ENCODE data around the gene CHD9.

DNA sequence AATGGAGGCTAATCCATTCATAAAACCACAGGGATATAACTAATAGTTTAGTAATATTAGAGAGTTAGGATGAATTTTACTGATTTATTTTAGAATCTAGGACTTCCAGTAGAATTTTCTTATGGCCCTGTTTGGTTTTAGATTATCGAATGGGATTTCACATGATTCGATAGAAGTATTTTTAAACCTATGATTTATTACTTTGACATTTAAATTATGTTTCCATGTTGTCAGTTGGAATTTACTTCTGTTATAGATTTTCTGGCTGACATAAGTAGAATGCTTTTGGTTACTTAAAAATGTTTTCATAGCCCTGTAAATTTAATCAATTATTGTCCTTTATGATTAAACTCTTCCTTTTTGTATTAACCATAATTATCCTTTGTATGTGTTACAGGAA lies 158.8 kb downstream of the CHD9 start:
- TF ChIP-seq TAF1 (conservative IDR thresholded peaks at IDR 0.05) (no peak), SP1 (IDR thresholded peaks at IDR 0.05) (no peak), NR2F2 (IDR thresholded peaks at IDR 0.05) (no peak), YY1 (IDR thresholded peaks at IDR 0.05) (no peak), HNF4G (IDR thresholded peaks at IDR 0.05) (no peak), EGR1 (IDR thresholded peaks at IDR 0.05; ENCODE audit: low read depth in 2 of 2) (no peak), GABPA (IDR thresholded peaks at IDR 0.05 in 1 of 2, conservative IDR thresholded peaks at IDR 0.05 in 1 of 2) (no peak)
- TF ChIP-seq, protein P1, sequence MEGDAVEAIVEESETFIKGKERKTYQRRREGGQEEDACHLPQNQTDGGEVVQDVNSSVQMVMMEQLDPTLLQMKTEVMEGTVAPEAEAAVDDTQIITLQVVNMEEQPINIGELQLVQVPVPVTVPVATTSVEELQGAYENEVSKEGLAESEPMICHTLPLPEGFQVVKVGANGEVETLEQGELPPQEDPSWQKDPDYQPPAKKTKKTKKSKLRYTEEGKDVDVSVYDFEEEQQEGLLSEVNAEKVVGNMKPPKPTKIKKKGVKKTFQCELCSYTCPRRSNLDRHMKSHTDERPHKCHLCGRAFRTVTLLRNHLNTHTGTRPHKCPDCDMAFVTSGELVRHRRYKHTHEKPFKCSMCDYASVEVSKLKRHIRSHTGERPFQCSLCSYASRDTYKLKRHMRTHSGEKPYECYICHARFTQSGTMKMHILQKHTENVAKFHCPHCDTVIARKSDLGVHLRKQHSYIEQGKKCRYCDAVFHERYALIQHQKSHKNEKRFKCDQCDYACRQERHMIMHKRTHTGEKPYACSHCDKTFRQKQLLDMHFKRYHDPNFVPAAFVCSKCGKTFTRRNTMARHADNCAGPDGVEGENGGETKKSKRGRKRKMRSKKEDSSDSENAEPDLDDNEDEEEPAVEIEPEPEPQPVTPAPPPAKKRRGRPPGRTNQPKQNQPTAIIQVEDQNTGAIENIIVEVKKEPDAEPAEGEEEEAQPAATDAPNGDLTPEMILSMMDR (IDR thresholded peaks at IDR 0.05; ENCODE audit: low read depth, low read length, missing input control) = no peak
- TF ChIP-seq, protein P2, sequence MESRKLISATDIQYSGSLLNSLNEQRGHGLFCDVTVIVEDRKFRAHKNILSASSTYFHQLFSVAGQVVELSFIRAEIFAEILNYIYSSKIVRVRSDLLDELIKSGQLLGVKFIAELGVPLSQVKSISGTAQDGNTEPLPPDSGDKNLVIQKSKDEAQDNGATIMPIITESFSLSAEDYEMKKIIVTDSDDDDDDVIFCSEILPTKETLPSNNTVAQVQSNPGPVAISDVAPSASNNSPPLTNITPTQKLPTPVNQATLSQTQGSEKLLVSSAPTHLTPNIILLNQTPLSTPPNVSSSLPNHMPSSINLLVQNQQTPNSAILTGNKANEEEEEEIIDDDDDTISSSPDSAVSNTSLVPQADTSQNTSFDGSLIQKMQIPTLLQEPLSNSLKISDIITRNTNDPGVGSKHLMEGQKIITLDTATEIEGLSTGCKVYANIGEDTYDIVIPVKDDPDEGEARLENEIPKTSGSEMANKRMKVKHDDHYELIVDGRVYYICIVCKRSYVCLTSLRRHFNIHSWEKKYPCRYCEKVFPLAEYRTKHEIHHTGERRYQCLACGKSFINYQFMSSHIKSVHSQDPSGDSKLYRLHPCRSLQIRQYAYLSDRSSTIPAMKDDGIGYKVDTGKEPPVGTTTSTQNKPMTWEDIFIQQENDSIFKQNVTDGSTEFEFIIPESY (IDR thresholded peaks at IDR 0.05) = no peak
- TF ChIP-seq, protein P3, sequence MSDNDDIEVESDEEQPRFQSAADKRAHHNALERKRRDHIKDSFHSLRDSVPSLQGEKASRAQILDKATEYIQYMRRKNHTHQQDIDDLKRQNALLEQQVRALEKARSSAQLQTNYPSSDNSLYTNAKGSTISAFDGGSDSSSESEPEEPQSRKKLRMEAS (IDR thresholded peaks at IDR 0.05) = no peak
- TF ChIP-seq, protein P4, sequence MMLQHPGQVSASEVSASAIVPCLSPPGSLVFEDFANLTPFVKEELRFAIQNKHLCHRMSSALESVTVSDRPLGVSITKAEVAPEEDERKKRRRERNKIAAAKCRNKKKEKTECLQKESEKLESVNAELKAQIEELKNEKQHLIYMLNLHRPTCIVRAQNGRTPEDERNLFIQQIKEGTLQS (IDR thresholded peaks at IDR 0.05) = no peak

Data from liver (tissue), 3 donors.